KMS-11 (cell line): ENCODE results near the gene MLX.

Source experiments
- H2AFZ ChIP-seq: fragments of 200-600 bp; sonication (generic); 2 replicates; pipeline ENCODE4 v1.6.1; 2016; ENCODE audit warnings: antibody characterized with exemption, mixed run types, low read depth
- H3K27ac ChIP-seq: fragments of 200-600 bp; sonication (generic); 2 replicates; pipeline ENCODE4 v1.6.1; 2016; ENCODE audit warnings: mild to moderate bottlenecking, mixed run types
- H3K27me3 ChIP-seq: fragments of 200-600 bp; sonication (generic); 2 replicates; pipeline ENCODE4 v1.6.1; 2017; ENCODE audit warnings: mild to moderate bottlenecking, low read depth, mixed run types, moderate library complexity; ENCODE audit not compliant: insufficient read depth
- H3K36me3 ChIP-seq: fragments of 200-600 bp; sonication (generic); 2 replicates; pipeline ENCODE4 v1.6.1; 2017; ENCODE audit warnings: mild to moderate bottlenecking, mixed run types; ENCODE audit not compliant: insufficient read depth
- H3K4me1 ChIP-seq: fragments of 200-600 bp; sonication (generic); 2 replicates; pipeline ENCODE4 v1.6.1; 2016; ENCODE audit warnings: mild to moderate bottlenecking, low read depth, mixed run types; ENCODE audit not compliant: poor library complexity, severe bottlenecking
- H3K4me2 ChIP-seq: fragments of 200-600 bp; sonication (generic); 2 replicates; pipeline ENCODE4 v1.7.0; 2016; ENCODE audit warnings: mild to moderate bottlenecking, mixed run types
- H3K4me3 ChIP-seq: fragments of 200-600 bp; sonication (generic); IDR thresholded peaks from 2 replicates; pipeline ENCODE4 v1.6.1; 2017; ENCODE audit warnings: low read depth, low read length, mixed read lengths; ENCODE audit not compliant: insufficient read depth
- H3K79me2 ChIP-seq: fragments of 200-600 bp; sonication (generic); 2 replicates; pipeline ENCODE4 v1.6.1; 2016; ENCODE audit warnings: low read depth, mixed run types; ENCODE audit not compliant: insufficient read depth
- H3K9ac ChIP-seq: fragments of 200-600 bp; sonication (generic); 2 replicates; pipeline ENCODE4 v1.6.1; 2016; ENCODE audit warnings: mild to moderate bottlenecking, mixed run types
- H4K20me1 ChIP-seq: fragments of 200-600 bp; sonication (generic); 2 replicates; pipeline ENCODE4 v1.6.1; 2016; ENCODE audit warnings: mild to moderate bottlenecking, mixed run types; ENCODE audit not compliant: insufficient read depth
- CTCF ChIP-seq: fragments of 200-600 bp; sonication (generic); conservative IDR thresholded peaks from 2 replicates; pipeline ENCODE4 v1.6.1; 2017; ENCODE audit warnings: low read depth, mild to moderate bottlenecking, antibody characterized with exemption, low read length, moderate library complexity, mixed read lengths

The MLX gene

GRCh38 chr17:42565523-42566214 lies 1.2 kb upstream of the MLX start:
- no peak overlapping the region for H2AFZ ChIP-seq
- no peaks in the 10 kb centered on the region for H3K27me3 ChIP-seq
- H3K36me3 ChIP-seq, result no peaks in the 10 kb centered on the region; the same call in 1 of the 2 replicates
- no peak overlapping the region for H3K27ac ChIP-seq
- H3K4me3 ChIP-seq, result no peak overlapping the region
- no peaks in the 10 kb centered on the region for H4K20me1 ChIP-seq
- H3K79me2 ChIP-seq, result peaks cover 44% of the 10 kb centered on the region
- peaks cover 55% of the 10 kb centered on the region for H3K4me1 ChIP-seq
- H3K9ac ChIP-seq, result no peak overlapping the region
- TF ChIP-seq CTCF, result no peak
- H3K4me2 ChIP-seq, result no peak overlapping the region; the same call in 1 of the 2 replicates

- Histone ChIP-seq H3K4me3 (no peak overlapping the region), H3K9ac (no peak overlapping the region), H2AFZ (peak overlapping the region; percentile 35), H3K36me3 (peaks cover 1% of the 10 kb centered on the region; the same call in 1 of the 2 replicates), H3K27me3 (no peaks in the 10 kb centered on the region), H4K20me1 (no peaks in the 10 kb centered on the region), H3K79me2 (peaks cover 42% of the 10 kb centered on the region), H3K4me2 (peak overlapping the region; percentile 69), H3K27ac (peak overlapping the region; percentile 27; the same call in 1 of the 2 replicates), H3K4me1 (peaks cover 58% of the 10 kb centered on the region)
- TF ChIP-seq CTCF, result no peak
Observed at GRCh38 chr17:42566215-42566882, 551 bp upstream of the MLX start.

GRCh38 chr17:42568341-42569111 lies 1.6 kb downstream of the MLX start:
- TF ChIP-seq CTCF, result no peak
- no peak overlapping the region for H3K4me3 ChIP-seq

GRCh38 chr17:42571435-42572225 lies 4.7 kb downstream of the MLX start:
- no peak overlapping the region for H3K4me3 ChIP-seq

More at GRCh38 chr17:42568341-42569111, 1.6 kb downstream of the MLX start:
- no peak overlapping the region for H2AFZ ChIP-seq
- H3K4me2 ChIP-seq, result peak overlapping the region; percentile 69; the same call in 1 of the 2 replicates
- H3K36me3 ChIP-seq, result peaks cover 11% of the 10 kb centered on the region; the same call in 1 of the 2 replicates
- H3K79me2 ChIP-seq, result peaks cover 22% of the 10 kb centered on the region
- no peaks in the 10 kb centered on the region for H4K20me1 ChIP-seq
- H3K9ac ChIP-seq, result no peak overlapping the region
- peaks cover 62% of the 10 kb centered on the region for H3K4me1 ChIP-seq
- no peak overlapping the region for H3K27ac ChIP-seq
- no peaks in the 10 kb centered on the region for H3K27me3 ChIP-seq

More at GRCh38 chr17:42571435-42572225, 4.7 kb downstream of the MLX start:
- no peak overlapping the region; the same call in 1 of the 2 replicates for H3K27ac ChIP-seq
- H3K36me3 ChIP-seq, result peaks cover 11% of the 10 kb centered on the region; the same call in 1 of the 2 replicates
- H3K27me3 ChIP-seq, result no peaks in the 10 kb centered on the region
- no peak overlapping the region for H3K4me2 ChIP-seq
- no peak overlapping the region for H3K9ac ChIP-seq
- peaks cover 71% of the 10 kb centered on the region for H3K4me1 ChIP-seq
- H3K79me2 ChIP-seq, result peaks cover 31% of the 10 kb centered on the region
- H4K20me1 ChIP-seq, result no peaks in the 10 kb centered on the region
- H2AFZ ChIP-seq, result no peak overlapping the region
- TF ChIP-seq CTCF, result no peak
